HepG2 (cell line): ENCODE results near the gene CCDC117. TPM values are rescaled to one million over a fixed set of nuclear protein-coding genes. Genes with fewer than 3 reads are reported as not detected.

Source experiments
- ARID3A ChIP-seq: IDR thresholded peaks from 2 replicates; pipeline ENCODE4 v1.6.1; 2012; ENCODE audit warnings: low read depth, low read length, improper control_type of control experiment
- CBFB ChIP-seq: sonication (generic); formaldehyde crosslinking; IDR thresholded peaks from 2 replicates; pipeline ENCODE4 v1.4.0; 2020; ENCODE audit warnings: missing genetic modification reagents
- CTCF ChIP-seq: sonication (generic); formaldehyde crosslinking; IDR thresholded peaks from 2 replicates; pipeline ENCODE4 v1.5.0; 2020; ENCODE audit warnings: mild to moderate bottlenecking, missing genetic modification reagents, moderate library complexity
- FIP1L1 ChIP-seq: fragments of 200-400 bp; formaldehyde crosslinking; IDR thresholded peaks from 2 replicates; pipeline ENCODE4 v1.6.1; 2018; ENCODE audit warnings: low read depth, mild to moderate bottlenecking, low read length, moderate library complexity, borderline replicate concordance; ENCODE audit not compliant: insufficient read depth
- FOXO1 ChIP-seq: sonication (generic); formaldehyde crosslinking; IDR thresholded peaks from 2 replicates; pipeline ENCODE4 v1.4.0; 2020; ENCODE audit warnings: missing genetic modification reagents
- GTF3A ChIP-seq: sonication (generic); formaldehyde crosslinking; conservative IDR thresholded peaks from 2 replicates; pipeline ENCODE4 v1.4.0; 2020; ENCODE audit warnings: mild to moderate bottlenecking, missing genetic modification reagents
- JUND ChIP-seq: sonication (generic); formaldehyde crosslinking; IDR thresholded peaks from 2 replicates; pipeline ENCODE4 v1.8.0; 2022; ENCODE audit warnings: mild to moderate bottlenecking, missing genetic modification reagents
- KDM5B ChIP-seq: sonication (generic); formaldehyde crosslinking; IDR thresholded peaks from 2 replicates; pipeline ENCODE4 v1.4.0; 2020; ENCODE audit warnings: missing genetic modification reagents, mild to moderate bottlenecking, borderline replicate concordance
- KMT2B ChIP-seq: IDR thresholded peaks from 2 replicates; pipeline ENCODE4 v1.6.1; 2016; ENCODE audit warnings: missing genetic modification reagents, missing compliant biosample characterization
- MAZ ChIP-seq, 2 experiments: sonication (generic) in 1 of 2; formaldehyde crosslinking in 1 of 2; IDR thresholded peaks; 2 replicates each; pipeline versions ENCODE4 v1.5.0 to v1.6.1; 2012 to 2020; ENCODE audit warnings: low read depth in 2 of 2, mild to moderate bottlenecking in 2 of 2, borderline replicate concordance in 1 of 2, improper control_type of control experiment in 1 of 2, low read length in 1 of 2, missing genetic modification reagents in 1 of 2, moderate library complexity in 1 of 2
- NFE2L1 ChIP-seq: sonication (generic); formaldehyde crosslinking; IDR thresholded peaks from 2 replicates; pipeline ENCODE4 v1.4.0; 2020; ENCODE audit warnings: missing genetic modification reagents, mild to moderate bottlenecking, borderline replicate concordance
- RARG ChIP-seq: sonication (generic); formaldehyde crosslinking; IDR thresholded peaks from 2 replicates; pipeline ENCODE4 v1.4.0; 2020; ENCODE audit warnings: low read depth, mild to moderate bottlenecking, missing genetic modification reagents
- RBM22 ChIP-seq: fragments of 200-400 bp; formaldehyde crosslinking; optimal IDR thresholded peaks from 2 replicates; pipeline ENCODE3; 2017; ENCODE audit warnings: mild to moderate bottlenecking, low read length, moderate library complexity
- SNAI1 ChIP-seq: sonication (generic); formaldehyde crosslinking; IDR thresholded peaks from 2 replicates; pipeline ENCODE4 v1.5.0; 2020; ENCODE audit warnings: mild to moderate bottlenecking, missing genetic modification reagents, borderline replicate concordance
- ZNF256 ChIP-seq: sonication (generic); formaldehyde crosslinking; conservative IDR thresholded peaks from 2 replicates; pipeline ENCODE4 v1.4.0; 2020; ENCODE audit warnings: missing genetic modification reagents
- ZNF670 ChIP-seq: sonication (generic); formaldehyde crosslinking; IDR thresholded peaks from 2 replicates; pipeline ENCODE4 v1.8.0; 2022; ENCODE audit warnings: mild to moderate bottlenecking, missing genetic modification reagents, borderline replicate concordance
- ZNF687 ChIP-seq: sonication (generic); formaldehyde crosslinking; IDR thresholded peaks from 2 replicates; pipeline ENCODE4 v1.5.1; 2020; ENCODE audit warnings: mild to moderate bottlenecking, missing genetic modification reagents, moderate library complexity
- polyA plus RNA-seq, 8 experiments: library from polyadenylated mRNA; depleted of rRNA in 3 of 8; stranded (reverse) in 7 of 8; unstranded in 1 of 8; fragments of >200 nt; fragmentation: Illumina TruSeq in 4 of 8; extraction: Trizol in 4 of 8; gene quantifications; 2 replicates each; pipeline versions ENCODE4 v1.2.1 to v1.2.3, GENCODE V29; 2011 to 2016; ENCODE audit warnings: low read depth in 4 of 8, missing spikeins in 1 of 8, mixed read lengths in 1 of 8; ENCODE audit not compliant: insufficient read depth in 1 of 8
- total RNA-seq, 5 experiments: library from RNA; depleted of rRNA; stranded (reverse); fragments of >200 nt; fragmentation: Illumina TruSeq; extraction: Trizol; gene quantifications; 2 replicates each; pipeline ENCODE4 v1.2.3, GENCODE V29; 2016; ENCODE audit warnings: low read depth in 1 of 5
- TF ChIP-seq, protein P1 (sequence below): IDR thresholded peaks from 2 replicates; pipeline ENCODE4 v1.6.1; 2012; ENCODE audit warnings: low read length, improper control_type of control experiment

The CCDC117 gene
- total and polyA plus RNA-seq, 2 of the 13 experiments (the other 11 are each of a cell fraction or from before 2014, with no cell fraction given) = 12.6 to 34.2 TPM

DNA sequence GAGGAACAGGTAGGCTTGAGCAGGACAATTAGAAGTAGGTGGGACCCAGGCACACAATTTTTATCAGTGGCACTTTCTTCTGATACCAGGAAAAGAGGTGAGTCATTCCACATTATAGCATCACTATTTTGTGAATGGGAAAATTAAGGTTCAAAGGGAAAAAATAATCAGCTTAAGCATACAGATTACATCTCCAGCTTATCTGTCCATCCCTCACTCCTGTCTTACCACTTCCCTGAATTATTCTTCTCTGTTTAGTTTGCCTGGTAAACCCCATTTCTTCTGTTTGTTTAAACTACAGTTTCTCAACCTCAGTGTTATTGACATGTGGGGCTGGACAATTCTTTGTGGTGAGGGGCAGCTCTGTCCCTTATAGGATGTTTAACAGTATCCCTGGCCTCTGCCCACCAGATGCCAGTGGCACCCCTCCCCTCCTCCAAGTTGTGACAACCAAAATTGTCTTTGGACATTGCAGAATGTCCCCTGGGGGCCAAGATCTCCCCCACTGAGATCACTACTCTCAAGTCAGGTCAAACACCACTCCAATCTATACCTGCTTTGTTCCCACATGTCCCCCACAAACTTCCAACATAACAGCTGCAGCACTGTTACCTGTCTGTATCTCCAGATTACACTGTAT lies 36.3 kb downstream of the CCDC117 start (continued):
- TF ChIP-seq JUND (CRISPR knock-in tag) (no peak), ARID3A (0 out of 2 replicates have a peak, but pooled peaks have one; percentile 33), SNAI1 (no peak), KMT2B (CRISPR knock-in tag) (no peak), RARG (CRISPR knock-in tag) (no peak), FOXO1 (CRISPR knock-in tag) (peak; percentile 60; the same call in 1 of the 2 replicates), ZNF256 (CRISPR knock-in tag) (no peak), ZNF687 (CRISPR knock-in tag) (no peak), CBFB (CRISPR knock-in tag) (peak; percentile 87; the same call in 1 of the 2 replicates), FIP1L1 (no peak), KDM5B (CRISPR knock-in tag) (no peak), CTCF (no peak), MAZ (IDR thresholded peaks at IDR 0.05; ENCODE audit: borderline replicate concordance, low read depth, low read length) (no peak), MAZ (CRISPR knock-in tag; IDR thresholded peaks at IDR 0.05; ENCODE audit: low read depth) (no peak), ZNF670 (CRISPR knock-in tag) (no peak), NFE2L1 (CRISPR knock-in tag) (no peak), GTF3A (CRISPR knock-in tag) (no peak), RBM22 (no peak)
- TF ChIP-seq, protein P1, sequence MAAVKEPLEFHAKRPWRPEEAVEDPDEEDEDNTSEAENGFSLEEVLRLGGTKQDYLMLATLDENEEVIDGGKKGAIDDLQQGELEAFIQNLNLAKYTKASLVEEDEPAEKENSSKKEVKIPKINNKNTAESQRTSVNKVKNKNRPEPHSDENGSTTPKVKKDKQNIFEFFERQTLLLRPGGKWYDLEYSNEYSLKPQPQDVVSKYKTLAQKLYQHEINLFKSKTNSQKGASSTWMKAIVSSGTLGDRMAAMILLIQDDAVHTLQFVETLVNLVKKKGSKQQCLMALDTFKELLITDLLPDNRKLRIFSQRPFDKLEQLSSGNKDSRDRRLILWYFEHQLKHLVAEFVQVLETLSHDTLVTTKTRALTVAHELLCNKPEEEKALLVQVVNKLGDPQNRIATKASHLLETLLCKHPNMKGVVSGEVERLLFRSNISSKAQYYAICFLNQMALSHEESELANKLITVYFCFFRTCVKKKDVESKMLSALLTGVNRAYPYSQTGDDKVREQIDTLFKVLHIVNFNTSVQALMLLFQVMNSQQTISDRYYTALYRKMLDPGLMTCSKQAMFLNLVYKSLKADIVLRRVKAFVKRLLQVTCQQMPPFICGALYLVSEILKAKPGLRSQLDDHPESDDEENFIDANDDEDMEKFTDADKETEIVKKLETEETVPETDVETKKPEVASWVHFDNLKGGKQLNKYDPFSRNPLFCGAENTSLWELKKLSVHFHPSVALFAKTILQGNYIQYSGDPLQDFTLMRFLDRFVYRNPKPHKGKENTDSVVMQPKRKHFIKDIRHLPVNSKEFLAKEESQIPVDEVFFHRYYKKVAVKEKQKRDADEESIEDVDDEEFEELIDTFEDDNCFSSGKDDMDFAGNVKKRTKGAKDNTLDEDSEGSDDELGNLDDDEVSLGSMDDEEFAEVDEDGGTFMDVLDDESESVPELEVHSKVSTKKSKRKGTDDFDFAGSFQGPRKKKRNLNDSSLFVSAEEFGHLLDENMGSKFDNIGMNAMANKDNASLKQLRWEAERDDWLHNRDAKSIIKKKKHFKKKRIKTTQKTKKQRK = no peak
